HG02943 (cell line): ENCODE measurements around the gene REG1B.
"Not testable (repeated sequence)": the region's sequence is repeated elsewhere in the genome, so short reads cannot be mapped to it uniquely, and the experiment has no call there.

Source experiments
- ATAC-seq: cut with Tn5 transposase; IDR thresholded peaks from one replicate; pipeline ENCODE4 v1.9.1; 2021; ENCODE audit warnings: mild to moderate bottlenecking, low read depth, moderate library complexity; ENCODE audit not compliant: unreplicated experiment

The REG1B gene

GRCh38 chr2:79085382-79085781 is 2.4 kb downstream of the REG1B start:
- ATAC-seq, result no peak

DNA sequence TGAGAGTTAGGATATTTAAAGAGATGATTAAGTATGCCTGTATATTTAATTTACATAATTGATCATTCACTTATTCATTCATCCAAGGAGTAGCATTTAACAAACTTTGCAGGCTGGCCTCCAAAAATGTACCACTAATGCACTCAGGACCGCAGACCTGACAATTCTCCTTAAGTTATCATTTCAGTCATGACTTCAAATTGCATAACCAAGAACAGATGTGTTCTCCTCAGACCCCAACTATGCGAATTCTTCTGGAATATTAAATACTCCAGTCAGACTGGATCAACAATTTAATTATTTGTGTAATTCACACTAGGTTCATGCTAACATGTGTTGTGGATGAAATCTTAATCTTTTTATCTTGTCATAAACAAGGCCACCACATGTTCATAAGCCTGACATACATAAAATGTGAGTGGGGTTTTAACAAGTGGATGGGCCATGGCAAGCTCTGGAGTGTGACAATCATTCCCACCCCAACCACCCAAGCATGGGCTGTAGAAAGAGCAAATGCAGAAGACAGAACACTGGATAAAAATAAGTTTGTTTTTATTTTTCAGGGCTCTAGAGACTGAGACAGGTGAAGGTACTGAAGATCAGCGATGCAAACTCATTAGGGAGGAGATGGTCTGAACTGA is 3.2 kb downstream of the REG1B start:
- ATAC-seq, result no peak

- no peak for ATAC-seq
Measured at GRCh38 chr2:79083597-79084251, 4.1 kb downstream of the REG1B start.

- no peak for ATAC-seq
Measured at GRCh38 chr2:79082987-79083386, 4.8 kb downstream of the REG1B start.

GRCh38 chr2:79071078-79071477 is 16.7 kb downstream of the REG1B start:
- no peak for ATAC-seq

- ATAC-seq, result no peak
Measured at GRCh38 chr2:79065201-79065600, 22.6 kb downstream of the REG1B start.

DNA sequence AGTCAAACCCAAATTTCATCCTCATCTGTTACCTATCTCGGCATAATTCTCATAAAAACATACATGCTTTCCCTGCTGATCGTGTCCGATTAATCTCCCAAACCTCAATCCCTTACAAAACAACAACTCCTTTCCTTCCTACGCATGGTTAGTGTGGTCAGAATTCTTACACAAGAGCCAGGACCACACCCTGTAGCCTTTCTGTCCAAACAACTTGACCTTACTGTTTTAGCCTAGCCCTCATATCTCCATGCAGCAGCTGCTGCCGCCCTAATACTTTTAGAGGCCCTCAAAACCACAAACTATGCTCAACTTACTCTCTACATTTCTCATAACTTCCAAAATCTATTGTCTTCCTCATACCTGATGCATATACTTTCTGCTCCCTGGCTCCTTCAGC is 33.0 kb downstream of the REG1B start:
- ATAC-seq, result not testable (repeated sequence)

DNA sequence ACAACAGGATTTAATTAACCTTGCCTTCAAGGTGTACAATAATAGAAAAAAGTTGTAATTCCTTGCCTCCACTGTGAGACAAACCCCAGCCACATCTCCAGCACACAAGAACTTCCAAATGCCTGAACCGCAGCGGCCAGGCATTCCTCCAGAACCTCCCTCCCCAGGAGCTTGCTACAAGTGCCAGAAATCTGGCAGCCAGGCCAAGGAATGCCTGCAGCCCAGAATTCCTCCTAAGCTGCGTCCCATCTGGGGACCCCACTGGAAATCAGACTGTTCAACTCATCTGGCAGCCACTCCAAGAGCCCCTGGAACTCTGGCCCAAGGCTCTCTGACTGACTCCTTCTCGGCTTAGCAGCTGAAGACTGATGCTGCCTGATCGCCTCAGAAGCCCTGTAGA is 34.3 kb downstream of the REG1B start:
- ATAC-seq, result not testable (repeated sequence)

- ATAC-seq, result no peak
Measured at GRCh38 chr2:79041032-79041448, 46.8 kb downstream of the REG1B start.

GRCh38 chr2:79039944-79040343 is 47.8 kb downstream of the REG1B start:
- ATAC-seq, result no peak
